A549 (cell line): ENCODE data around the gene GAA.

Source experiments
- CBX2 ChIP-seq: fragments of 200-600 bp; sonication (generic); IDR thresholded peaks from 2 replicates; pipeline ENCODE4 v1.6.1; 2016; ENCODE audit warnings: low read depth, mild to moderate bottlenecking, borderline replicate concordance
- CTCF ChIP-seq: fragments of >200 bp; sonication (Bioruptor Twin); formaldehyde crosslinking; IDR thresholded peaks from 3 replicates; pipeline ENCODE4 v1.5.1; 2016
- EP300 ChIP-seq, 2 experiments: fragments of >200 bp; sonication (Bioruptor Twin); formaldehyde crosslinking; IDR thresholded peaks; 2 replicates in 1 of 2; 3 replicates in 1 of 2; pipeline ENCODE4 v1.6.1; 2016 to 2017
- HMGXB4 ChIP-seq: fragments of 250-450 bp; sonication (Bioruptor Pico); IDR thresholded peaks from 2 replicates; pipeline ENCODE4 v1.5.0; 2021; ENCODE audit warnings: mild to moderate bottlenecking, moderate library complexity, borderline replicate concordance
- HOXA7 ChIP-seq: fragments of 250-450 bp; sonication (Bioruptor Pico); IDR thresholded peaks from 2 replicates; pipeline ENCODE4 v1.5.0; 2020; ENCODE audit warnings: mild to moderate bottlenecking, moderate library complexity
- MAX ChIP-seq: IDR thresholded peaks from 2 replicates; pipeline ENCODE4 v1.6.1; 2012
- MAZ ChIP-seq: fragments of 150-350 bp; IDR thresholded peaks from 2 replicates; pipeline ENCODE4 v1.6.1; 2014; ENCODE audit warnings: antibody characterized with exemption, low read depth, low read length, borderline replicate concordance
- POLR2A ChIP-seq: IDR thresholded peaks from 2 replicates; pipeline ENCODE4 v1.6.1; 2012; ENCODE audit warnings: mild to moderate bottlenecking, low read length
- USF2 ChIP-seq: fragments of 450-650 bp; IDR thresholded peaks from 2 replicates; pipeline ENCODE4 v1.6.1; 2014; ENCODE audit warnings: antibody characterized with exemption

GRCh38 chr17:80067393-80067986 lies 33.9 kb upstream of the GAA start:
- TF ChIP-seq CTCF, result no peak
- no peak for TF ChIP-seq EP300 (IDR thresholded peaks at IDR 0.05)
- no peak for TF ChIP-seq MAZ
- no peak for TF ChIP-seq POLR2A
- TF ChIP-seq CBX2, result no peak
- no peak for TF ChIP-seq USF2
- no peak for TF ChIP-seq HMGXB4 (CRISPR knock-in tag)
- TF ChIP-seq MAX, result no peak
- no peak for TF ChIP-seq HOXA7
